GM12878 (cell line): ENCODE data around the gene GSK3A. TPM values are rescaled to one million over a fixed set of nuclear protein-coding genes. Genes with fewer than 3 reads are reported as not detected.

ENCODE experiments used
- ATAC-seq: fragments of 200-7000 bp; cut with Tn5 transposase; 3 replicates; pipeline ENCODE4 v1.9.1; 2020; ENCODE audit warnings: mild to moderate bottlenecking, moderate library complexity
- BruUV-seq: library from RNA; stranded (reverse); fragments of 400-500 nt; replicated peaks from 2 replicates; lab custom pipeline; 2021; lab: Mats Ljungman, UMichigan
- CTCF ChIA-PET: fragments of 300-600 bp; sonication (Branson Sonifier 250); formaldehyde crosslinking; extraction: SDS; loops from one replicate; lab custom pipeline; 2021; ENCODE audit warnings: inconsistent platforms; lab: Yijun Ruan, JAX
- POLR2A ChIA-PET: fragments of 350-600 bp; formaldehyde crosslinking; extraction: SDS; loops from one replicate; lab custom pipeline; 2021; ENCODE audit warnings: inconsistent platforms; lab: Charles Lee
- RAD21 ChIA-PET: fragments of 300-600 bp; sonication (Branson Sonifier 250); formaldehyde crosslinking; loops from one replicate; lab custom pipeline; 2023; ENCODE audit warnings: antibody characterized with exemption; ENCODE audit not compliant: unreplicated experiment; lab: Charles Lee
- SMC1A ChIA-PET: fragments of 300-600 bp; sonication (Branson Sonifier 250); formaldehyde crosslinking; loops from one replicate; lab custom pipeline; 2023; ENCODE audit not compliant: unreplicated experiment, uncharacterized antibody; lab: Charles Lee
- DNase-seq: peaks from one replicate; pipeline ENCODE4 v3.0.0-alpha.2; 2011; ENCODE audit warnings: low read depth, low spot score
- FAIRE-seq: peaks from 3 replicates; lab custom pipeline; 2011; peaks lifted over from hg19 to GRCh38; lab: Jason Lieb, UNC
- H2AFZ ChIP-seq: 2 replicates; pipeline ENCODE4 v1.6.0; 2011; ENCODE audit warnings: low read depth, low read length, control low read depth; ENCODE audit not compliant: control insufficient read depth
- H3K27ac ChIP-seq: 2 replicates; pipeline ENCODE4 v1.5.1; 2011; ENCODE audit warnings: control low read depth; ENCODE audit not compliant: control insufficient read depth, insufficient read depth
- H3K27me3 ChIP-seq, 2 experiments: replicated peaks in 1 of 2; 2 replicates each; pipeline versions ENCODE4 v1.6.0 to v1.6.1; 2011; ENCODE audit warnings: low read length in 1 of 2; ENCODE audit not compliant: control insufficient read depth in 2 of 2, insufficient read depth in 2 of 2
- H3K36me3 ChIP-seq, 2 experiments: 2 replicates each; pipeline ENCODE4 v1.5.1; 2011; ENCODE audit warnings: low read length in 1 of 2; ENCODE audit not compliant: control insufficient read depth in 2 of 2, insufficient read depth in 2 of 2
- H3K4me1 ChIP-seq: 2 replicates; pipeline ENCODE4 v1.6.1; 2011; ENCODE audit warnings: mild to moderate bottlenecking, low read length, moderate library complexity, mixed read lengths; ENCODE audit not compliant: control insufficient read depth, insufficient read depth
- H3K4me2 ChIP-seq: 2 replicates; pipeline ENCODE4 v1.6.0; 2011; ENCODE audit warnings: control low read depth; ENCODE audit not compliant: control insufficient read depth, insufficient read depth
- H3K4me3 ChIP-seq: fragments of 200-600 bp; sonication (generic); 2 replicates; pipeline ENCODE4 v1.5.1; 2016
- H3K79me2 ChIP-seq: 2 replicates; pipeline ENCODE4 v1.6.0; 2011; ENCODE audit warnings: low read length; ENCODE audit not compliant: control insufficient read depth, insufficient read depth
- H3K9ac ChIP-seq: 2 replicates; pipeline ENCODE4 v1.8.0; 2011; ENCODE audit warnings: low read length, control low read depth, mixed read lengths; ENCODE audit not compliant: control insufficient read depth, insufficient read depth
- H3K9me3 ChIP-seq: replicated peaks from 3 replicates; pipeline ENCODE4 v1.5.1; 2011; ENCODE audit warnings: mild to moderate bottlenecking, low read length; ENCODE audit not compliant: control insufficient read depth, insufficient read depth
- H4K20me1 ChIP-seq: 2 replicates; pipeline ENCODE4 v1.6.0; 2011; ENCODE audit not compliant: control insufficient read depth, insufficient read depth
- BCL11A ChIP-seq: IDR thresholded peaks from 2 replicates; pipeline ENCODE4 v1.6.1; 2011; ENCODE audit warnings: low read depth, low read length
- BRCA1 ChIP-seq: IDR thresholded peaks from 2 replicates; pipeline ENCODE4 v1.6.1; 2011; ENCODE audit warnings: low read depth, low read length, improper control_type of control experiment
- CEBPZ ChIP-seq: fragments of 150-350 bp; IDR thresholded peaks from 2 replicates; pipeline ENCODE4 v1.6.1; 2016; ENCODE audit warnings: low read depth, low read length
- CREB1 ChIP-seq: IDR thresholded peaks from 2 replicates; pipeline ENCODE4 v1.6.1; 2012; ENCODE audit warnings: low read depth, mild to moderate bottlenecking, inconsistent platforms
- HDGF ChIP-seq: fragments of 450-650 bp; IDR thresholded peaks from 2 replicates; pipeline ENCODE4 v1.6.1; 2016; ENCODE audit warnings: antibody characterized with exemption
- IKZF2 ChIP-seq, 2 experiments: fragments of 450-650 bp; IDR thresholded peaks; 2 replicates each; pipeline ENCODE4 v1.6.1; 2017; ENCODE audit warnings: mild to moderate bottlenecking in 2 of 2, moderate library complexity in 2 of 2
- IRF4 ChIP-seq: IDR thresholded peaks from 2 replicates; pipeline ENCODE4 v1.6.1; 2011; ENCODE audit warnings: low read depth, low read length
- NR2F1 ChIP-seq: fragments of 450-650 bp; conservative IDR thresholded peaks from 2 replicates; pipeline ENCODE4 v1.6.1; 2017; ENCODE audit warnings: mild to moderate bottlenecking
- PAX5 ChIP-seq: IDR thresholded peaks from 2 replicates; pipeline ENCODE4 v1.6.1; 2011; ENCODE audit warnings: low read depth, low read length, borderline replicate concordance
- PKNOX1 ChIP-seq: fragments of 450-650 bp; IDR thresholded peaks from 2 replicates; pipeline ENCODE4 v1.6.1; 2016; ENCODE audit warnings: mild to moderate bottlenecking
- POLR2AphosphoS5 ChIP-seq: IDR thresholded peaks from 2 replicates; pipeline ENCODE4 v1.6.1; 2011; ENCODE audit warnings: mild to moderate bottlenecking, low read length, inconsistent platforms
- POU2F2 ChIP-seq: IDR thresholded peaks from 3 replicates; pipeline ENCODE4 v1.6.1; 2011; ENCODE audit warnings: low read depth, mild to moderate bottlenecking, low read length, borderline replicate concordance
- RAD51 ChIP-seq: fragments of 450-650 bp; IDR thresholded peaks from 2 replicates; pipeline ENCODE4 v1.6.1; 2016; ENCODE audit warnings: moderate library complexity, mild to moderate bottlenecking, inconsistent platforms
- RUNX3 ChIP-seq: IDR thresholded peaks from 2 replicates; pipeline ENCODE4 v1.6.1; 2012; ENCODE audit warnings: low read length, inconsistent platforms
- SREBF1 ChIP-seq: IDR thresholded peaks from 2 replicates; pipeline ENCODE4 v1.6.1; 2012; ENCODE audit warnings: mild to moderate bottlenecking, low read length
- TARDBP ChIP-seq: IDR thresholded peaks from 2 replicates; pipeline ENCODE4 v1.6.1; 2016; ENCODE audit warnings: borderline replicate concordance
- TBL1XR1 ChIP-seq: IDR thresholded peaks from 2 replicates; pipeline ENCODE4 v1.6.1; 2012; ENCODE audit warnings: low read depth, low read length, improper control_type of control experiment
- ZBTB33 ChIP-seq: fragments of 450-650 bp; IDR thresholded peaks from 2 replicates; pipeline ENCODE4 v1.6.1; 2017; ENCODE audit warnings: mild to moderate bottlenecking
- WGBS: methylation state at CpG from one replicate; pipeline ENCODE4 v1.1.6; 2016; ENCODE audit warnings: low lambda C conversion rate; ENCODE audit not compliant: insufficient replicate concordance, insufficient coverage; ENCODE audit errors: missing lambda C conversion rate; 5-methylcytosine and 5-hydroxymethylcytosine counted together
- in situ Hi-C: fragments of 300-500 bp; cut with MboI; formaldehyde crosslinking; loops from 9 replicates; pipeline ENCODE4 v1.14.3; 2018; ENCODE audit warnings: mixed read lengths
- intact Hi-C: fragments of 100-400 bp; cut with micrococcal nuclease; formaldehyde crosslinking; loops from one replicate; pipeline ENCODE4 v1.14.2; 2022; ENCODE audit not compliant: unreplicated experiment
- polyA plus RNA-seq, 11 experiments: library from polyadenylated mRNA; depleted of rRNA in 4 of 11; unstranded in 6 of 11; stranded (reverse) in 5 of 11; fragments of >200 nt; fragmentation: Nextera tagmentation in 4 of 11; fragmentation: Illumina TruSeq in 1 of 11; extraction: Ambion mirVana in 4 of 11; extraction: Trizol in 1 of 11; gene quantifications; 1 replicate in 1 of 11; 2 replicates in 10 of 11; pipeline versions ENCODE4 v1.2.1 to v1.2.3, GENCODE V29; 2011 to 2016; ENCODE audit warnings: inconsistent platforms in 2 of 11, missing spikeins in 2 of 11, low read depth in 1 of 11
- total RNA-seq, 4 experiments: library from RNA; depleted of rRNA in 3 of 4; stranded (reverse); fragments of >200 nt in 3 of 4; fragmentation: Illumina TruSeq in 1 of 4; extraction: Trizol in 1 of 4; gene quantifications; 2 replicates each; pipeline versions ENCODE4 v1.2.1 to v1.2.3, GENCODE V29; 2013 to 2021

Gene GSK3A
- total and polyA plus RNA-seq, 10 of the 15 experiments (the other 5 are each of a cell fraction or from before 2014, with no cell fraction given), result 1.00 to 47.9 (median 15.2) TPM

GRCh38 chr19:42283188-42284065 lies 41.0 kb upstream of the GSK3A start:
- intact Hi-C loops, result loop anchor here (2.0 to 5.0 kb wide), 4 partner anchors 15 to 176 kb away; partner anchors contain the start of genes CIC and POU2F2
- Histone ChIP-seq H3K4me2 (peak overlapping the region; percentile 97), H3K79me2 (peaks cover 36% of the 10 kb centered on the region), H4K20me1 (no peaks in the 10 kb centered on the region; the same call in 1 of the 2 replicates), H3K27ac (peak overlapping the region; percentile 78), H3K27me3 (no peaks in the 10 kb centered on the region), H3K9me3 (no peaks in the 10 kb centered on the region), H3K36me3 (peaks cover 5 to 6% of the 10 kb centered on the region in 2 experiments), H3K9ac (peak overlapping the region; percentile 62; the same call in 1 of the 2 replicates), H3K4me1 (peaks cover 50% of the 10 kb centered on the region), H3K4me3 (peak overlapping the region; percentile 61), H2AFZ (no peak overlapping the region; the same call in 1 of the 2 replicates)
- peak; percentile 69 for DNase-seq
- peak; percentile 49 for FAIRE-seq
- ChIA-PET CTCF (interaction anchor here (0.6 to 6.7 kb wide), 7 partner anchors 13 to 151 kb away, joined by 3 to 111 read pairs (median 4); partner anchors contain the start of gene GSK3A), POLR2A (interaction anchor here (0.5 to 5.1 kb wide), 13 partner anchors 13 to 170 kb away, joined by 3 to 51 read pairs (median 4); partner anchors contain the start of genes GSK3A and POU2F2), SMC1A (interaction anchor here (0.6 to 1.5 kb wide), 3 partner anchors 13 to 53 kb away, joined by 3 to 5 read pairs (median 4); no protein-coding TSS in a partner anchor), RAD21 (interaction anchor here (0.8 to 5.5 kb wide), 4 partner anchors 39 to 155 kb away, joined by 3 to 82 read pairs (median 6); partner anchors contain the start of genes GSK3A and POU2F2)
- no TSS peak for BruUV-seq
- in situ Hi-C loops, result no loop called here
- WGBS, result 1% methylated on average over 27 of the region's 74 CpGs
- peak; percentile 66 for ATAC-seq
- TF ChIP-seq CEBPZ (no peak), POLR2AphosphoS5 (peak; percentile 41; the same call in 1 of the 2 replicates), HDGF (peak; percentile 100), BCL11A (no peak), PAX5 (peak; percentile 74; the same call in 1 of the 2 replicates), SREBF1 (no peak), CREB1 (peak; percentile 54; the same call in 1 of the 2 replicates), RUNX3 (peak; percentile 51), ZBTB33 (no peak), NR2F1 (no peak), PKNOX1 (peak; percentile 87), POU2F2 (peak; percentile 83; the same call in 1 of the 3 replicates), RAD51 (no peak), TBL1XR1 (no peak), TARDBP (no peak), BRCA1 (no peak), IKZF2 (IDR thresholded peaks at IDR 0.05) (peak; percentile 52 to 72; a peak in 2 of 4 replicates), IRF4 (peak; percentile 20; the same call in 1 of the 2 replicates)
